H1 (cell line): ENCODE measurements around the gene BCAS4. TPM values are rescaled to one million over a fixed set of nuclear protein-coding genes. Genes with fewer than 3 reads are reported as not detected.

Experiments used
- CTCF ChIA-PET: fragments of 300-600 bp; sonication (Branson Sonifier 250); formaldehyde crosslinking; loops from one replicate; lab custom pipeline; 2021; ENCODE audit not compliant: partially characterized antibody; lab: Charles Lee
- POLR2A ChIA-PET: fragments of 300-600 bp; sonication (Branson Sonifier 250); formaldehyde crosslinking; loops from one replicate; lab custom pipeline; 2021; ENCODE audit warnings: inconsistent platforms; ENCODE audit not compliant: partially characterized antibody; lab: Charles Lee
- DNase-seq, 2 experiments: peaks; one replicate each; pipeline versions ENCODE4 v3.0.0 to v3.0.0-alpha.2; 2010 to 2022; ENCODE audit warnings: low spot score in 2 of 2, low read depth in 1 of 2, mixed read lengths in 1 of 2
- FAIRE-seq: peaks from 2 replicates; lab custom pipeline; 2011; peaks lifted over from hg19 to GRCh38; lab: Jason Lieb, UNC
- H2AFZ ChIP-seq: 2 replicates; pipeline ENCODE4 v1.8.1; 2012; ENCODE audit warnings: low read length, inconsistent platforms
- H2AK5ac ChIP-seq: 2 replicates; pipeline ENCODE4 v1.6.1; 2013; ENCODE audit warnings: low read depth, low read length
- H2BK120ac ChIP-seq: replicated peaks from 2 replicates; pipeline ENCODE3; 2013; ENCODE audit warnings: low read depth, low read length, inconsistent platforms
- H2BK12ac ChIP-seq: 2 replicates; pipeline ENCODE4 v1.6.1; 2013; ENCODE audit warnings: low read depth, low read length
- H2BK15ac ChIP-seq: 2 replicates; pipeline ENCODE4 v1.6.1; 2013; ENCODE audit warnings: low read length
- H2BK20ac ChIP-seq: 2 replicates; pipeline ENCODE4 v1.6.1; 2013; ENCODE audit warnings: low read length
- H2BK5ac ChIP-seq: 2 replicates; pipeline ENCODE4 v1.6.1; 2013; ENCODE audit warnings: low read depth, low read length
- H3K14ac ChIP-seq: 2 replicates; pipeline ENCODE4 v1.6.1; 2013; ENCODE audit warnings: inconsistent platforms; ENCODE audit not compliant: insufficient read length
- H3K18ac ChIP-seq: 2 replicates; pipeline ENCODE4 v1.6.1; 2013; ENCODE audit warnings: low read length; ENCODE audit errors: extremely low read depth
- H3K23ac ChIP-seq: 2 replicates; pipeline ENCODE4 v1.6.1; 2013; ENCODE audit warnings: inconsistent platforms; ENCODE audit not compliant: insufficient read length
- H3K23me2 ChIP-seq: 2 replicates; pipeline ENCODE4 v1.6.1; 2013; ENCODE audit warnings: low read depth, low read length
- H3K27ac ChIP-seq: 2 replicates; pipeline ENCODE4 v1.6.1; 2011; ENCODE audit warnings: low read depth, low read length, inconsistent platforms
- H3K27me3 ChIP-seq, 4 experiments: replicated peaks in 1 of 4; 1 replicate in 1 of 4; 2 replicates in 3 of 4; pipeline versions ENCODE4 v1.6.1 to v1.8.1; 2011 to 2013; ENCODE audit warnings: low read length in 3 of 4, mild to moderate bottlenecking in 3 of 4, inconsistent platforms in 2 of 4, mixed read lengths in 2 of 4, moderate library complexity in 1 of 4; ENCODE audit not compliant: control insufficient read depth in 3 of 4, insufficient read depth in 3 of 4; ENCODE audit errors: extremely low read depth in 1 of 4
- H3K36me3 ChIP-seq, 4 experiments: 2 replicates each; pipeline versions ENCODE4 v1.6.1 to v1.8.1; 2011 to 2013; ENCODE audit warnings: mild to moderate bottlenecking in 4 of 4, low read length in 3 of 4, moderate library complexity in 2 of 4, control low read depth in 1 of 4, inconsistent platforms in 1 of 4; ENCODE audit not compliant: insufficient read depth in 4 of 4, control insufficient read depth in 2 of 4
- H3K4ac ChIP-seq: replicated peaks from 2 replicates; pipeline ENCODE3; 2013; ENCODE audit warnings: low read length, low read depth, mixed read lengths, inconsistent platforms; ENCODE audit not compliant: insufficient read length
- H3K4me1 ChIP-seq, 4 experiments: replicated peaks in 1 of 4; 1 replicate in 1 of 4; 2 replicates in 3 of 4; pipeline versions ENCODE4 v1.6.1 to v1.8.1; 2011 to 2013; ENCODE audit warnings: low read length in 3 of 4, inconsistent platforms in 2 of 4, mixed read lengths in 1 of 4; ENCODE audit not compliant: insufficient read depth in 4 of 4, control insufficient read depth in 3 of 4
- H3K4me2 ChIP-seq, 2 experiments: 2 replicates each; pipeline versions ENCODE4 v1.6.1 to v1.8.1; 2011 to 2013; ENCODE audit warnings: low read depth in 2 of 2, low read length in 2 of 2, control low read depth in 1 of 2, inconsistent platforms in 1 of 2, mild to moderate bottlenecking in 1 of 2; ENCODE audit not compliant: insufficient read depth in 1 of 2
- H3K4me3 ChIP-seq, 4 experiments: fragments of 200-600, 300-600 bp in 1 of 4; sonication (generic), shearing (Covaris generic), sonication (Bioruptor Twin) in 1 of 4; 2 replicates each; pipeline versions ENCODE4 v1.5.1 to v1.8.1; 2011 to 2016; ENCODE audit warnings: low read length in 4 of 4, low read depth in 3 of 4, control low read depth in 2 of 4, inconsistent platforms in 2 of 4, mild to moderate bottlenecking in 2 of 4, mixed read lengths in 1 of 4, moderate library complexity in 1 of 4; ENCODE audit not compliant: insufficient read depth in 2 of 4; ENCODE audit errors: extremely low read depth in 1 of 4
- H3K56ac ChIP-seq: replicated peaks from 2 replicates; pipeline ENCODE3; 2013; ENCODE audit warnings: low read depth, mild to moderate bottlenecking, mixed read lengths, low read length, inconsistent platforms; ENCODE audit not compliant: insufficient read length
- H3K79me1 ChIP-seq: 2 replicates; pipeline ENCODE4 v1.6.1; 2013; ENCODE audit warnings: low read depth, low read length, control low read depth
- H3K79me2 ChIP-seq, 2 experiments: 2 replicates each; pipeline versions ENCODE4 v1.6.1 to v1.8.1; 2012 to 2013; ENCODE audit warnings: low read length in 2 of 2, mild to moderate bottlenecking in 2 of 2, inconsistent platforms in 1 of 2; ENCODE audit not compliant: insufficient read depth in 2 of 2, control insufficient read depth in 1 of 2
- H3K9ac ChIP-seq, 4 experiments: replicated peaks in 1 of 4; 1 replicate in 1 of 4; 2 replicates in 3 of 4; pipeline versions ENCODE4 v1.6.1 to v1.8.1; 2011 to 2013; ENCODE audit warnings: low read depth in 3 of 4, low read length in 3 of 4, control low read depth in 2 of 4, mild to moderate bottlenecking in 2 of 4, moderate library complexity in 2 of 4, inconsistent platforms in 1 of 4; ENCODE audit errors: extremely low read depth in 1 of 4
- H3K9me3 ChIP-seq, 2 experiments: 2 replicates each; pipeline versions ENCODE4 v1.6.1 to v1.8.1; 2012 to 2013; ENCODE audit warnings: mild to moderate bottlenecking in 2 of 2, moderate library complexity in 2 of 2, control low read depth in 1 of 2, inconsistent platforms in 1 of 2, low read depth in 1 of 2, low read length in 1 of 2, mixed read lengths in 1 of 2; ENCODE audit not compliant: insufficient read depth in 2 of 2
- H4K20me1 ChIP-seq, 2 experiments: replicated peaks in 1 of 2; 2 replicates each; pipeline versions ENCODE3 to v1.8.1; 2011 to 2013; ENCODE audit warnings: inconsistent platforms in 2 of 2, low read length in 2 of 2, mild to moderate bottlenecking in 1 of 2; ENCODE audit not compliant: insufficient read depth in 2 of 2, control insufficient read depth in 1 of 2
- H4K5ac ChIP-seq: 2 replicates; pipeline ENCODE4 v1.6.1; 2013; ENCODE audit warnings: low read length, low read depth, mixed read lengths, inconsistent platforms; ENCODE audit not compliant: insufficient read length
- H4K8ac ChIP-seq: 2 replicates; pipeline ENCODE4 v1.8.0; 2013; ENCODE audit warnings: mild to moderate bottlenecking, moderate library complexity, low read length, inconsistent platforms; ENCODE audit not compliant: insufficient read depth; ENCODE audit errors: extremely low read depth
- H4K91ac ChIP-seq: replicated peaks from 2 replicates; pipeline ENCODE3; 2013; ENCODE audit warnings: low read length, mixed read lengths, inconsistent platforms; ENCODE audit not compliant: insufficient read length
- BACH1 ChIP-seq: IDR thresholded peaks from 2 replicates; pipeline ENCODE4 v1.6.1; 2012; ENCODE audit warnings: low read length, improper control_type of control experiment
- BCL11A ChIP-seq, 2 experiments: IDR thresholded peaks; one replicate each; pipeline ENCODE4 v1.6.1; 2011; ENCODE audit warnings: low read depth in 2 of 2, low read length in 2 of 2, mild to moderate bottlenecking in 2 of 2
- EGR1 ChIP-seq: IDR thresholded peaks from 2 replicates; pipeline ENCODE4 v1.6.1; 2011; ENCODE audit warnings: low read depth, low read length, borderline replicate concordance
- EP300 ChIP-seq, 2 experiments: IDR thresholded peaks; 1 replicate in 1 of 2; 2 replicates in 1 of 2; pipeline ENCODE4 v1.6.1; 2011 to 2012; ENCODE audit warnings: low read depth in 2 of 2, low read length in 2 of 2, mild to moderate bottlenecking in 2 of 2, borderline replicate concordance in 1 of 2, inconsistent platforms in 1 of 2, moderate library complexity in 1 of 2
- JUND ChIP-seq: IDR thresholded peaks from 2 replicates; pipeline ENCODE4 v1.6.1; 2011; ENCODE audit warnings: mild to moderate bottlenecking, improper control_type of control experiment, low read length
- POLR2A ChIP-seq, 2 experiments: IDR thresholded peaks; 1 replicate in 1 of 2; 2 replicates in 1 of 2; pipeline ENCODE4 v1.6.1; 2011; ENCODE audit warnings: low read depth in 2 of 2, low read length in 2 of 2, mild to moderate bottlenecking in 2 of 2; ENCODE audit errors: control extremely low read depth in 1 of 2
- TAF7 ChIP-seq: optimal IDR thresholded peaks from 2 replicates; pipeline ENCODE3; 2011; ENCODE audit warnings: low read depth, mild to moderate bottlenecking, inconsistent platforms, low read length, moderate library complexity, borderline replicate concordance
- TCF12 ChIP-seq: IDR thresholded peaks from 2 replicates; pipeline ENCODE4 v1.6.1; 2011; ENCODE audit warnings: low read depth, mild to moderate bottlenecking, low read length
- WGBS, 2 experiments: shearing (Covaris generic) in 1 of 2; methylation state at CpG; one replicate each; pipeline versions ENCODE4 v1.1.6 to v1.1.7; 2013 to 2015; ENCODE audit warnings: low lambda C conversion rate in 2 of 2, mixed read lengths in 2 of 2, inconsistent platforms in 1 of 2, low coverage in 1 of 2, missing lambda C conversion rate in 1 of 2; ENCODE audit not compliant: insufficient replicate concordance in 2 of 2, insufficient coverage in 1 of 2, insufficient read length in 1 of 2; ENCODE audit errors: extremely low coverage in 1 of 2, missing lambda C conversion rate in 1 of 2; 5-methylcytosine and 5-hydroxymethylcytosine counted together
- polyA plus RNA-seq, 7 experiments: library from polyadenylated mRNA; depleted of rRNA in 3 of 7; stranded (reverse) in 5 of 7; unstranded in 2 of 7; fragments of >200 nt in 5 of 7; fragments of 200-250 nt in 2 of 7; gene quantifications; 1 replicate in 5 of 7; 2 replicates in 1 of 7; 4 replicates in 1 of 7; pipeline versions ENCODE4 v1.2.1 to v1.2.3, GENCODE V29; 2011 to 2013; ENCODE audit warnings: missing spikeins in 2 of 7, mixed read lengths in 2 of 7
- total RNA-seq: library from RNA; stranded (reverse); fragmentation: NEBNext Ultra II Directional; extraction: Animal tissue kit (Norgen Biotek cat#: 25700); gene quantifications from 2 replicates; pipeline ENCODE4 v1.2.1, GENCODE V29; 2021
- TF ChIP-seq, protein P1 (sequence below): IDR thresholded peaks from 2 replicates; pipeline ENCODE4 v1.6.1; 2012; ENCODE audit warnings: low read length, inconsistent platforms

BCAS4 gene
- total and polyA plus RNA-seq, 2 of the 8 experiments (the other 6 are each of a cell fraction or from before 2014, with no cell fraction given) = 21.2 to 23.6 TPM

DNA sequence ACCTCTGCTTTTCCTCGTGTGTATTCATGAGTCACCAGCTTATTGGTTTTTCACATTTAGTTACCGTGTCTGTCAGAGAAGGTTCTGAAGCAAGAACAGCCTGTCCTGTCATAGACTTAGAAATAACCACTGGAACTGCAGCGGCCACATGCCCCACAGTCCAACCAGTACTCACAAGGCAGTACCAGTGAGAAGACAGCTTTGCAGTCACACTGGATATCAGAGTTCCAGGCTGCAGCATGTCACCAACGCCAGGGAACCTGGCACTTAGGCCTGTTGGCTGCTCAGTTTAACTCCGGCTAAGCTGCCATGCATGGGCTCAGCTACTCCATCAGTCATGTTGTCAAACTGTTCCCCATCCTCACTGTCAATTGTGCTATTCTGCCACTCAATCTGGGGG, 96.3 kb downstream of the BCAS4 start:
- no peak overlapping the region for H4K5ac ChIP-seq
- no peak overlapping the region for H3K27ac ChIP-seq
- no peak overlapping the region for H3K14ac ChIP-seq
- H2BK12ac ChIP-seq = no peak overlapping the region
- H3K23ac ChIP-seq = no peak overlapping the region
- H3K23me2 ChIP-seq = no peaks in the 10 kb centered on the region
- H3K4me3 ChIP-seq = no peak overlapping the region
- TF ChIP-seq TAF7 = no peak
- peak in 1 of 2 experiments; percentile 26; a peak in 1 of 3 replicates for TF ChIP-seq POLR2A (IDR thresholded peaks at IDR 0.05; ENCODE audit: control extremely low read depth in 1 of 2, low read depth in 2 of 2, low read length in 2 of 2)
- no peak for TF ChIP-seq TCF12
- TF ChIP-seq, protein P1, sequence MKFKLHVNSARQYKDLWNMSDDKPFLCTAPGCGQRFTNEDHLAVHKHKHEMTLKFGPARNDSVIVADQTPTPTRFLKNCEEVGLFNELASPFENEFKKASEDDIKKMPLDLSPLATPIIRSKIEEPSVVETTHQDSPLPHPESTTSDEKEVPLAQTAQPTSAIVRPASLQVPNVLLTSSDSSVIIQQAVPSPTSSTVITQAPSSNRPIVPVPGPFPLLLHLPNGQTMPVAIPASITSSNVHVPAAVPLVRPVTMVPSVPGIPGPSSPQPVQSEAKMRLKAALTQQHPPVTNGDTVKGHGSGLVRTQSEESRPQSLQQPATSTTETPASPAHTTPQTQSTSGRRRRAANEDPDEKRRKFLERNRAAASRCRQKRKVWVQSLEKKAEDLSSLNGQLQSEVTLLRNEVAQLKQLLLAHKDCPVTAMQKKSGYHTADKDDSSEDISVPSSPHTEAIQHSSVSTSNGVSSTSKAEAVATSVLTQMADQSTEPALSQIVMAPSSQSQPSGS = no peak
- TF ChIP-seq BACH1 = no peak
- no peak for TF ChIP-seq BCL11A (IDR thresholded peaks at IDR 0.05; ENCODE audit: low read depth in 2 of 2, low read length in 2 of 2)
- TF ChIP-seq EP300 (IDR thresholded peaks at IDR 0.05; ENCODE audit: borderline replicate concordance in 1 of 2, low read depth in 2 of 2, low read length in 2 of 2) = no peak
- TF ChIP-seq JUND = no peak
- no peak for TF ChIP-seq EGR1
- no peak overlapping the region for H2AFZ ChIP-seq
- no peaks in the 10 kb centered on the region for H3K9me3 ChIP-seq
- no peak overlapping the region for H3K56ac ChIP-seq
- H3K4me1 ChIP-seq = no peaks in the 10 kb centered on the region
- no peak overlapping the region for H4K8ac ChIP-seq
- peaks cover 0 to 28% of the 10 kb centered on the region in 2 experiments; a peak in 1 of 4 replicates for H3K79me2 ChIP-seq
- 87% methylated on average over 5 of the region's 5 CpGs; no CpG with 5 or more reads in 1 of the 2 experiments for WGBS, 2 experiments
- ChIA-PET POLR2A (interaction anchor here (0.9 to 9.7 kb wide), 6 partner anchors 8 to 18 kb away, joined by 4 to 87 read pairs (median 5); no protein-coding TSS in a partner anchor), CTCF (interaction anchor here (1.0 to 1.8 kb wide), 3 partner anchors 40 to 265 kb away, joined by 3 to 4 read pairs (median 3); no protein-coding TSS in a partner anchor)
- no peak overlapping the region for H3K18ac ChIP-seq
- H3K4ac ChIP-seq = no peak overlapping the region
- H3K9ac ChIP-seq = no peak overlapping the region
- H3K36me3 ChIP-seq = peaks cover 28 to 68% (median 49%) of the 10 kb centered on the region in 4 experiments
- H2BK120ac ChIP-seq = no peak overlapping the region
- no peak for FAIRE-seq
- no peak overlapping the region for H4K91ac ChIP-seq
- H3K79me1 ChIP-seq = peaks cover 10% of the 10 kb centered on the region
- H2AK5ac ChIP-seq = no peak overlapping the region
- no peak overlapping the region for H3K4me2 ChIP-seq
- no peak overlapping the region for H2BK15ac ChIP-seq
- DNase-seq = no peak
- no peak overlapping the region; the same call in 1 of the 2 replicates for H2BK5ac ChIP-seq
- H3K27me3 ChIP-seq = no peaks in the 10 kb centered on the region
- H2BK20ac ChIP-seq = no peak overlapping the region
- H4K20me1 ChIP-seq = peaks cover 6 to 10% of the 10 kb centered on the region in 2 experiments
